CD14-positive monocyte (primary cell): ENCODE results near the gene TRPM4. TPM values are rescaled to one million over a fixed set of nuclear protein-coding genes. Genes with fewer than 3 reads are reported as not detected.
A peak's percentile ranks its signal among the peaks of the same experiment; 100 is the strongest.

ENCODE experiments used
- DNase-seq, 3 donors: peaks; one replicate each; pipeline ENCODE4 v3.0.0-alpha.2; 2011 to 2022
- H2AFZ ChIP-seq: 2 replicates; pipeline ENCODE4 v1.6.0; 2012; ENCODE audit warnings: mild to moderate bottlenecking, low read depth, low read length, inconsistent platforms; ENCODE audit not compliant: insufficient read depth, poor library complexity, severe bottlenecking
- H3K27ac ChIP-seq, 2 donors: 1 replicate in 1 of 2; 2 replicates in 1 of 2; pipeline ENCODE4 v1.5.1; 2012 to 2013; ENCODE audit warnings: low read length in 2 of 2, control low read depth in 1 of 2, inconsistent platforms in 1 of 2, low read depth in 1 of 2, mild to moderate bottlenecking in 1 of 2
- H3K27me3 ChIP-seq, 2 donors: one replicate each; pipeline versions ENCODE4 v1.6.0 to v1.6.1; 2011 to 2013; ENCODE audit warnings: low read length in 2 of 2; ENCODE audit not compliant: control insufficient read depth in 2 of 2, insufficient read depth in 2 of 2
- H3K36me3 ChIP-seq, 2 donors: replicated peaks in 1 of 2; 1 replicate in 1 of 2; 2 replicates in 1 of 2; pipeline versions ENCODE4 v1.5.1 to v1.6.1; 2012 to 2013; ENCODE audit warnings: low read length in 2 of 2, control low read depth in 1 of 2, inconsistent platforms in 1 of 2, mild to moderate bottlenecking in 1 of 2; ENCODE audit not compliant: insufficient read depth in 2 of 2, control insufficient read depth in 1 of 2
- H3K4me1 ChIP-seq, 2 donors: 1 replicate in 1 of 2; 2 replicates in 1 of 2; pipeline versions ENCODE4 v1.5.1 to v1.6.1; 2012 to 2013; ENCODE audit warnings: low read length in 2 of 2, control low read depth in 1 of 2, inconsistent platforms in 1 of 2, mild to moderate bottlenecking in 1 of 2, moderate library complexity in 1 of 2; ENCODE audit not compliant: insufficient read depth in 2 of 2, control insufficient read depth in 1 of 2
- H3K4me2 ChIP-seq: replicated peaks from 2 replicates; pipeline ENCODE3; 2012; ENCODE audit warnings: low read length, moderate library complexity, mild to moderate bottlenecking; ENCODE audit not compliant: poor library complexity, severe bottlenecking; ENCODE audit errors: extremely low read depth
- H3K4me3 ChIP-seq, 3 experiments: fragments of 200-600 bp in 1 of 3; sonication (generic) in 1 of 3; replicated peaks in 1 of 3; 1 replicate in 2 of 3; 2 replicates in 1 of 3; pipeline ENCODE4 v1.5.1; 2011 to 2013; ENCODE audit warnings: low read length in 3 of 3, mild to moderate bottlenecking in 3 of 3, control low read depth in 2 of 3, low read depth in 2 of 3, inconsistent platforms in 1 of 3, moderate library complexity in 1 of 3
- H3K79me2 ChIP-seq: 2 replicates; pipeline ENCODE4 v1.6.0; 2012; ENCODE audit warnings: mild to moderate bottlenecking, control low read depth, inconsistent platforms, low read length, moderate library complexity; ENCODE audit not compliant: insufficient read depth
- H3K9ac ChIP-seq: 2 replicates; pipeline ENCODE4 v1.6.0; 2017; ENCODE audit warnings: low read length, mild to moderate bottlenecking; ENCODE audit not compliant: insufficient read depth, poor library complexity, severe bottlenecking
- H3K9me3 ChIP-seq, 2 donors: replicated peaks in 1 of 2; 1 replicate in 1 of 2; 2 replicates in 1 of 2; pipeline versions ENCODE4 v1.5.1 to v1.6.1; 2012 to 2013; ENCODE audit warnings: low read length in 2 of 2, control low read depth in 1 of 2; ENCODE audit not compliant: control insufficient read depth in 1 of 2, insufficient read depth in 1 of 2
- H4K20me1 ChIP-seq: 2 replicates; pipeline ENCODE4 v1.6.0; 2012; ENCODE audit warnings: mild to moderate bottlenecking, low read length, control low read depth, moderate library complexity; ENCODE audit not compliant: insufficient read depth
- H3K27ac Mint-ChIP-seq, 7 donors: one replicate each; pipeline ENCODE4 v1.8.0; 2020; ENCODE audit warnings: mild to moderate bottlenecking in 7 of 7, mixed read lengths in 7 of 7, moderate library complexity in 6 of 7, inconsistent platforms in 2 of 7
- H3K27me3 Mint-ChIP-seq, 3 donors: one replicate each; pipeline ENCODE4 v1.8.0; 2021 to 2022; ENCODE audit warnings: low read depth in 3 of 3, mild to moderate bottlenecking in 3 of 3, mixed read lengths in 3 of 3, moderate library complexity in 3 of 3, inconsistent platforms in 1 of 3
- H3K36me3 Mint-ChIP-seq, 2 donors: one replicate each; pipeline ENCODE4 v1.8.0; 2020; ENCODE audit warnings: mixed read lengths in 2 of 2, inconsistent platforms in 1 of 2, mild to moderate bottlenecking in 1 of 2
- H3K4me1 Mint-ChIP-seq: one replicate; pipeline ENCODE4 v1.8.0; 2020; ENCODE audit warnings: mild to moderate bottlenecking, mixed read lengths
- H3K4me3 Mint-ChIP-seq, 2 donors: one replicate each; pipeline ENCODE4 v1.8.0; 2020; ENCODE audit warnings: mild to moderate bottlenecking in 2 of 2, mixed read lengths in 2 of 2, moderate library complexity in 1 of 2
- H3K9me3 Mint-ChIP-seq, 7 donors: one replicate each; pipeline ENCODE4 v1.8.0; 2020 to 2022; ENCODE audit warnings: mixed read lengths in 7 of 7, mild to moderate bottlenecking in 6 of 7, moderate library complexity in 6 of 7, inconsistent platforms in 2 of 7
- CTCF ChIP-seq: fragments of 200-600 bp; IDR thresholded peaks from one replicate; pipeline ENCODE4 v1.8.0; 2022; ENCODE audit warnings: antibody characterized with exemption, mild to moderate bottlenecking
- WGBS: methylation state at CpG from one replicate; pipeline ENCODE4 v1.1.5; 2013; ENCODE audit warnings: missing lambda C conversion rate; ENCODE audit not compliant: insufficient coverage; 5-methylcytosine and 5-hydroxymethylcytosine counted together
- intact Hi-C, 2 donors: fragments of 100-400 bp; cut with micrococcal nuclease; formaldehyde crosslinking; loops; one replicate each; pipeline versions ENCODE4 v1.15.0 to v1.15.1; 2023
- polyA plus RNA-seq, 3 donors: library from polyadenylated mRNA; depleted of rRNA in 1 of 3; unstranded in 2 of 3; stranded (reverse) in 1 of 3; fragments of 300-500 nt in 2 of 3; fragments of >200 nt in 1 of 3; fragmentation: Illumina TruSeq in 2 of 3; gene quantifications; 1 replicate in 2 of 3; 2 replicates in 1 of 3; pipeline ENCODE4 v1.2.3, GENCODE V29; 2012 to 2021

The TRPM4 gene
- polyA plus RNA-seq, 3 donors = 6.0 to 6.9 (median 6.6) TPM

GRCh38 chr19:49212016-49212701, 54.6 kb downstream of the TRPM4 start:
- peaks cover 21% of the 10 kb centered on the region for H3K4me1 Mint-ChIP-seq
- no peak overlapping the region for H2AFZ ChIP-seq
- no peaks in the 10 kb centered on the region for H3K27me3 ChIP-seq
- H3K27ac ChIP-seq = no peak overlapping the region
- no peak overlapping the region for H3K9ac ChIP-seq
- no peak for TF ChIP-seq CTCF
- H3K79me2 ChIP-seq = no peaks in the 10 kb centered on the region
- H3K4me2 ChIP-seq = no peak overlapping the region
- H3K4me3 ChIP-seq = no peak overlapping the region
- no peaks in the 10 kb centered on the region for H3K9me3 ChIP-seq
- H3K36me3 ChIP-seq = no peaks in the 10 kb centered on the region
- intact Hi-C loops = no loop called here
- H3K36me3 Mint-ChIP-seq = peaks cover 0 to 3% of the 10 kb centered on the region in 2 donors
- no peaks in the 10 kb centered on the region for H4K20me1 ChIP-seq
- WGBS = 40% methylated on average over 1 of the region's 7 CpGs
- peak; percentile 23 to 27 (median 27) for DNase-seq
- no peak overlapping the region for H3K4me3 Mint-ChIP-seq
- no peak overlapping the region for H3K27ac Mint-ChIP-seq
- peaks cover 10 to 31% of the 10 kb centered on the region in 2 donors for H3K4me1 ChIP-seq
- peaks cover 2 to 10% (median 4%) of the 10 kb centered on the region in 3 donors for H3K27me3 Mint-ChIP-seq
- peaks cover 0 to 4% (median 3%) of the 10 kb centered on the region in 7 donors for H3K9me3 Mint-ChIP-seq

- Mint-ChIP-seq H3K4me3 (no peak overlapping the region), H3K27ac (peak overlapping the region in 1 of 7 donors; percentile 30), H3K9me3 (peaks cover 0 to 4% (median 3%) of the 10 kb centered on the region in 7 donors), H3K4me1 (peaks cover 12% of the 10 kb centered on the region), H3K36me3 (peaks cover 0 to 3% of the 10 kb centered on the region in 2 donors), H3K27me3 (peaks cover 2 to 12% (median 4%) of the 10 kb centered on the region in 3 donors)
- H2AFZ ChIP-seq = no peak overlapping the region
- intact Hi-C loops = no loop called here
- no peak overlapping the region for H3K4me2 ChIP-seq
- H3K27ac ChIP-seq = no peak overlapping the region
- no peaks in the 10 kb centered on the region for H3K9me3 ChIP-seq
- peaks cover 4 to 22% of the 10 kb centered on the region in 2 donors for H3K4me1 ChIP-seq
- H3K27me3 ChIP-seq = no peaks in the 10 kb centered on the region
- TF ChIP-seq CTCF = no peak
- WGBS = 94% methylated on average over 13 of the region's 13 CpGs
- no peak for DNase-seq
- H3K9ac ChIP-seq = no peak overlapping the region
- H3K36me3 ChIP-seq = no peaks in the 10 kb centered on the region
- no peaks in the 10 kb centered on the region for H3K79me2 ChIP-seq
- H3K4me3 ChIP-seq = no peak overlapping the region
- no peaks in the 10 kb centered on the region for H4K20me1 ChIP-seq
Measured at GRCh38 chr19:49213791-49214190, 56.2 kb downstream of the TRPM4 start.
